Upper lobe of left lung (tissue), 6 donors: ENCODE results near the gene CHCHD6. TPM values are rescaled to one million over a fixed set of nuclear protein-coding genes. Genes with fewer than 3 reads are reported as not detected.

ENCODE experiments used
- ATAC-seq, 2 donors: fragments of 200-7000 bp; cut with Tn5 transposase; one replicate each; pipeline ENCODE4 v1.9.1; 2022; ENCODE audit warnings: mild to moderate bottlenecking in 2 of 2, moderate library complexity in 2 of 2; ENCODE audit not compliant: low FRiP score in 2 of 2
- DNase-seq, 2 donors: peaks; one replicate each; pipeline ENCODE4 v3.0.0-alpha.2; 2019 to 2020
- H3K27ac ChIP-seq, 4 donors: fragments of 200-600 bp; sonication (generic); one replicate each; pipeline ENCODE4 v1.5.1; 2016 to 2019
- H3K27me3 ChIP-seq, 4 donors: fragments of 200-600 bp; sonication (generic); one replicate each; pipeline ENCODE4 v1.5.1; 2017 to 2019
- H3K36me3 ChIP-seq, 4 donors: fragments of 200-600 bp; sonication (generic); one replicate each; pipeline ENCODE4 v1.5.1; 2016 to 2019
- H3K4me1 ChIP-seq, 4 donors: fragments of 200-600 bp; sonication (generic); one replicate each; pipeline ENCODE4 v1.5.1; 2018 to 2019
- H3K4me3 ChIP-seq, 4 donors: fragments of 200-600 bp; sonication (generic); one replicate each; pipeline ENCODE4 v1.5.1; 2017 to 2019; ENCODE audit warnings: mild to moderate bottlenecking in 2 of 4, moderate library complexity in 1 of 4
- H3K9me3 ChIP-seq, 4 donors: fragments of 200-600 bp; sonication (generic); one replicate each; pipeline ENCODE4 v1.5.1; 2018 to 2019
- EP300 ChIP-seq, 4 donors: sonication (generic); formaldehyde crosslinking; IDR thresholded peaks; one replicate each; pipeline ENCODE4 v1.5.1; 2017; ENCODE audit warnings: antibody characterized with exemption in 4 of 4, control low read depth in 2 of 4
- POLR2A ChIP-seq, 4 donors: fragments of 450-650 bp; IDR thresholded peaks; one replicate each; pipeline ENCODE4 v1.5.1; 2016 to 2017; ENCODE audit warnings: antibody characterized with exemption in 4 of 4, mild to moderate bottlenecking in 2 of 4
- POLR2AphosphoS5 ChIP-seq, 2 donors: sonication (generic); formaldehyde crosslinking; IDR thresholded peaks; one replicate each; pipeline ENCODE4 v1.5.1; 2017; ENCODE audit warnings: antibody characterized with exemption in 2 of 2
- WGBS, 2 donors: methylation state at CpG; one replicate each; pipeline ENCODE4 v1.1.5; 2017 to 2018; 5-methylcytosine and 5-hydroxymethylcytosine counted together
- total RNA-seq, 6 donors: library from RNA; depleted of rRNA in 4 of 6; stranded (reverse); fragments of >200 nt in 4 of 6; gene quantifications; one replicate each; pipeline versions ENCODE4 v1.1.0 to v1.2.1, GENCODE V29; 2016 to 2021
- TF ChIP-seq, protein P1 (sequence below), 6 experiments: fragments of 450-650 bp in 4 of 6; fragments of 200-600 bp in 2 of 6; sonication (generic) in 2 of 6; IDR thresholded peaks; one replicate each; pipeline ENCODE4 v1.5.1; 2016 to 2019; ENCODE audit warnings: antibody characterized with exemption in 6 of 6
- donor health status: DM: no; HTN: no; CAD: no; lungs with moderate emphysema.
- donor health status: DM: no; HTN: yes; CAD: no; lungs with severe emphysema.

CHCHD6 gene
- total RNA-seq, 6 donors from 2014 or later, result 16.6 to 35.6 (median 21.8) TPM

DNA sequence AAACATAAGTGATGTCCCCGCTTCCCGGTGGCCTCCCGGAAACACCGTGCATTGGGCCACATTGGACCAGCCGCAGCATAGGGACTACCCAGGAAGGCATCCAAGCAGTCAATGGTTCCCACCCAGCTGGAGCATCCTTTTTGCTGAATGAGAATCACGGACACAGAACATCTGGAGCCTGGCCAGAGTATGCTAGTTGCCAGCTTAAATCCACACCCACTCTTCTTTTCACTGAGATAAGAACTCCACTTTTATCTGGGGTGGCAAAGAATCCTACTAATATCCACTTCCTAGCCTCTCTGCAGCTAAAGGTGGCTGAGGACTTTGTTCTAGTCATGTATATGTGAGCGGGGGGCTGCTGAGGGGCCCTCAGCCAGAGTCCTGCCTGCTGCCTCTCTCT lies 183.6 kb downstream of the CHCHD6 start:
- no peaks in the 10 kb centered on the region for H3K27me3 ChIP-seq

DNA sequence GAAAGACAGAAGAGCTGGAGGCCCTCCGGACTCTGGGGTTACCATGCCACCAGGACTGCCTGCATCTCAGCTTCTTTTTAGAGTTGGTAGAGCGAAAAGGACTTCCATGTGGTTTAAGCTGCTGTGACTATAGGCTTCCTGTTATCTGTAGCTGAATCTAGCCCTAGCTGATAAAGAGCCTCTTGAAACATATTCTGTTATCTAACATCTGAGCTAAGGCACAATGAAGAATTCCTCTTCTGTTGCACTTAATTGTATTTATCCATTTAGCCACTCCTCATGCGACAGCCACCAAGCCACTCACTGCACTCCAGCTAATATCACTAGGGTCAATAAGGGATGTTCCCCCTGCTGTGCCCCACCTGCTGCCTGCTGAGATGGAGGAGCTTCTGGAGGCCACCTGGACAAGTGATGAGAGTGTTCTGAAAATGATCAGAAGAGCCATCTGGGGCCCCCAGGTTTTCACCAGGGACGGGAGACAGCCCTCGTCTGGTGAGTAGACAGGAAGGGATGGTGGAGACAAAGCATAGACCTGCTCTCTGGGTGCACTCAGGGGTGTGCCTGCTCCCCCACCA lies 184.2 kb downstream of the CHCHD6 start:
- no peak overlapping the region for H3K4me3 ChIP-seq
- ATAC-seq, result no peak
- no peaks in the 10 kb centered on the region for H3K27me3 ChIP-seq
- H3K27ac ChIP-seq, result no peak overlapping the region
- H3K36me3 ChIP-seq, result no peaks in the 10 kb centered on the region
- DNase-seq, result no peak
- TF ChIP-seq POLR2AphosphoS5 (IDR thresholded peaks at IDR 0.05) (no peak), POLR2A (IDR thresholded peaks at IDR 0.05) (no peak), EP300 (IDR thresholded peaks at IDR 0.05) (no peak)
- TF ChIP-seq, protein P1, sequence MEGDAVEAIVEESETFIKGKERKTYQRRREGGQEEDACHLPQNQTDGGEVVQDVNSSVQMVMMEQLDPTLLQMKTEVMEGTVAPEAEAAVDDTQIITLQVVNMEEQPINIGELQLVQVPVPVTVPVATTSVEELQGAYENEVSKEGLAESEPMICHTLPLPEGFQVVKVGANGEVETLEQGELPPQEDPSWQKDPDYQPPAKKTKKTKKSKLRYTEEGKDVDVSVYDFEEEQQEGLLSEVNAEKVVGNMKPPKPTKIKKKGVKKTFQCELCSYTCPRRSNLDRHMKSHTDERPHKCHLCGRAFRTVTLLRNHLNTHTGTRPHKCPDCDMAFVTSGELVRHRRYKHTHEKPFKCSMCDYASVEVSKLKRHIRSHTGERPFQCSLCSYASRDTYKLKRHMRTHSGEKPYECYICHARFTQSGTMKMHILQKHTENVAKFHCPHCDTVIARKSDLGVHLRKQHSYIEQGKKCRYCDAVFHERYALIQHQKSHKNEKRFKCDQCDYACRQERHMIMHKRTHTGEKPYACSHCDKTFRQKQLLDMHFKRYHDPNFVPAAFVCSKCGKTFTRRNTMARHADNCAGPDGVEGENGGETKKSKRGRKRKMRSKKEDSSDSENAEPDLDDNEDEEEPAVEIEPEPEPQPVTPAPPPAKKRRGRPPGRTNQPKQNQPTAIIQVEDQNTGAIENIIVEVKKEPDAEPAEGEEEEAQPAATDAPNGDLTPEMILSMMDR (IDR thresholded peaks at IDR 0.05), result no peak
- H3K4me1 ChIP-seq, result peaks cover 0 to 4% (median 1%) of the 10 kb centered on the region in 4 donors
- no peaks in the 10 kb centered on the region for H3K9me3 ChIP-seq
- 81 to 84% methylated on average over 3 to 5 of the region's 5 CpGs for WGBS, 2 donors

More for the DNA sequence above, 183.6 kb downstream of the CHCHD6 start:
- H3K4me1 ChIP-seq, result peaks cover 0 to 4% (median 1%) of the 10 kb centered on the region in 4 donors
- H3K9me3 ChIP-seq, result no peaks in the 10 kb centered on the region
- WGBS, 2 donors, result 83 to 87% methylated on average over 7 of the region's 7 CpGs
- ATAC-seq, result no peak
- no peak for DNase-seq
- H3K27ac ChIP-seq, result no peak overlapping the region
- TF ChIP-seq POLR2AphosphoS5 (IDR thresholded peaks at IDR 0.05) (no peak), POLR2A (IDR thresholded peaks at IDR 0.05) (no peak), EP300 (IDR thresholded peaks at IDR 0.05) (no peak)
- TF ChIP-seq, protein P1 (IDR thresholded peaks at IDR 0.05), result no peak
- H3K36me3 ChIP-seq, result no peaks in the 10 kb centered on the region
- H3K4me3 ChIP-seq, result no peak overlapping the region

DNA sequence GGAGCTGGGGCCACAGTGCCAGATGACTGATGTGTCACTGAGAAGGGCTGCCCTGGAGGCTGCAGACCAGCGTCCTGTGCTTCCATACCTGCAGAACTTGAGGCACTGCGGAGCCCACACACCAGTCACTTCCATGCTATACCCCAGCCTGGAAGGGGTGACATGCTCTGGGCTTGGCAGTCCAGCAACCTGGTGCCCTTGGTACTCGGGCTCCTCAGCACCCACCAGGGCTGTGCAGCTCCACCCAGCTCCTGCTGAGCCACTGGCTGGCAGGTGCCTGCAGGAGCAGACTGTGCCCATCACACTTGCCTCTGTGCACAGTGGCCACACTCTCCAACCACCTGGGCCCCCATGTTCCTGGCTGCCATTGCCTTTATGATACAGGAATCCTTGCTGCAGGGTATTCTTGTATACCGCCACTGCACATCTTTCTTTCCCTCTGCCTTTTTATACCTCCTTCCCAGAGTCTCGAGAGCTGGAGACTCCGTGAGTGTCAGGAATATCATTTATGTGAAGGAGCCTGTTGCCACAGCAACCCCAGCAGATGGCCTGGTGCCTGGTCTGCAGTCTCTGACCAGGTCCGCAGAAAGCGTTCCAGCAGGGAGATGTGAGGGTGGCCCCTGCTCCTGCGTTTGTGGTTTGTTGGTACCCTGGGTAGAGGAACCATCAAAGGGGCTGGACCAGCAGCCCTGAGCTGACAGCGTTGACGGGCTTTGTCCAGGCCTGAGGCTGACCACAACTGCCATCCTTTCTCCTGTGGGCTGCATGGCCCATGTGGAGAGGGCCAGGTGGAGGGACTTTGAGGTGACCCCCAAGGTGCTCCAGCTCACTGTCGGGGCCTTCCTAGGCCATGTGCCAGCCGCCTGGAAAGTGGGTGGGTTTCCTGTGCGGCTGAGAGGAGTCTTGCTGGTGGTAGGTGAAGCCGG lies 185.5 kb downstream of the CHCHD6 start:
- H3K9me3 ChIP-seq, result no peaks in the 10 kb centered on the region
- H3K4me1 ChIP-seq, result peaks cover 0 to 4% (median 1%) of the 10 kb centered on the region in 4 donors
- no peaks in the 10 kb centered on the region for H3K36me3 ChIP-seq
- no peak for DNase-seq
- no peak for ATAC-seq
- TF ChIP-seq, protein P1 (IDR thresholded peaks at IDR 0.05), result no peak
- no peak for TF ChIP-seq POLR2A (IDR thresholded peaks at IDR 0.05)
- no peak for TF ChIP-seq POLR2AphosphoS5 (IDR thresholded peaks at IDR 0.05)
- no peak for TF ChIP-seq EP300 (IDR thresholded peaks at IDR 0.05)
- 94 to 95% methylated on average over 7 to 15 of the region's 15 CpGs for WGBS, 2 donors
- H3K27me3 ChIP-seq, result no peaks in the 10 kb centered on the region
- no peak overlapping the region for H3K4me3 ChIP-seq
- H3K27ac ChIP-seq, result no peak overlapping the region

DNA sequence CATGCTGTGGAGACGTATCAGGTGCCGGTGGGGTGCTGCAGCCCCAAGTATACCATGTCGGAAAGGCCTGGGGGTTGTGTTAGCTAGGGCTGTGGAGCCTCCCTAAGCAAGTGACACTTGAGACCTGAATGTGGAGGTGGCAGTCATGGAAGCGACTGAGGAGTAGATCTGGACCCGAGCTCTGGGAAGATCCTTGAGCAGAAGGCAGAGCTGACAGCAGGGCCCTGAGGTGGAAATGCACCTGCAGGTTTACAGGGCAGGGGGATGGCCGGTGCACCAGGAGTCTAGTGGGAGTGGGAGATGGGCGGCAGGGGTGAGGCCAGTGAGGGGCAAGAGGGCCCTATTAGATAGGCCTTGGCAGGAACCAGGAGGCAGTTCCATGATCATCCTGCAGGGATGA lies 187.1 kb downstream of the CHCHD6 start:
- no peak overlapping the region for H3K4me3 ChIP-seq
- 96 to 99% methylated on average over 7 of the region's 7 CpGs for WGBS, 2 donors
- DNase-seq (no peak), ATAC-seq (no peak)
- H3K36me3 ChIP-seq, result no peaks in the 10 kb centered on the region
- no peak for TF ChIP-seq POLR2A (IDR thresholded peaks at IDR 0.05)
- no peak for TF ChIP-seq POLR2AphosphoS5 (IDR thresholded peaks at IDR 0.05)
- TF ChIP-seq, protein P1 (IDR thresholded peaks at IDR 0.05), result no peak
- TF ChIP-seq EP300 (IDR thresholded peaks at IDR 0.05), result no peak
- no peaks in the 10 kb centered on the region for H3K27me3 ChIP-seq
- H3K27ac ChIP-seq, result no peak overlapping the region
- no peaks in the 10 kb centered on the region for H3K9me3 ChIP-seq
- H3K4me1 ChIP-seq, result peaks cover 3 to 9% (median 6%) of the 10 kb centered on the region in 4 donors
